Activated gamma-delta T cell (primary cell): ENCODE data around the gene TIMM44.
"Not testable (repeated sequence)": the region's sequence is repeated elsewhere in the genome, so short reads cannot be mapped to it uniquely, and the experiment has no call there.

ENCODE experiments used
- DNase-seq: peaks from one replicate; lab custom pipeline; 2025; lab: John Stamatoyannopoulos, UW

The TIMM44 gene

DNA sequence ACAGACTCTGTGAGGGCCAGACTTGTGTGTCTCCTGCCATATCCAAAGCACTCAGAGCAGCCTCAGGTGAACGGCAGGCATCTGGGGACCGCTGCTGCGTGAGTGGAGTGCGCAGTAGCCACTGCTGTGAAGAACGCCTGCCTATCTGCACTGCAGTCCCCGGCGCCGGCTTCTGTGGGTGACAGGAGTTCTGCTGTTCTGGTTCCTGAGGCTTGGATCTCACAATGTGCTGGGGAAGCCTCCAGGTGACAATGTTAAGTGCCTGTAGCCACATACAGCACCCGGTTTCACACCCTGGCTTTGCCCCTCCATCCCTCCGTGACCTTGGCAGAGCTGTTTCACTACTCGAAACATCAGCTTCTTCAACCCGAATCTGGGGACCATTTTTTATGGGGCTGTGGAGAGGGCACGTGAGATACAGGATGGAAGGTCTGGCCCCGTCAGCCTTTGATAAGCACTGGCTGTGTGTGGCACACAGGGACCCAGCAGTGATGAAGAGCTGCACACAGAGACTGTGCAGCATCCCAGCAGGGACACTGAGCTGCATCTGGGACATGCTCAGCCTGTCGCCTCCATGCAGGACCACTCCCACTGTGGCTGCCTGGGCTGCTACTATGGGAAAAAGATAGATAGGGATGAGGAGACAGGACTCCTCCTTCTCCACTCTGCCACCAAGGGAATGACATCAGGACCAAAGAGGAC, 33.7 kb upstream of the TIMM44 start:
- no peak for DNase-seq

DNA sequence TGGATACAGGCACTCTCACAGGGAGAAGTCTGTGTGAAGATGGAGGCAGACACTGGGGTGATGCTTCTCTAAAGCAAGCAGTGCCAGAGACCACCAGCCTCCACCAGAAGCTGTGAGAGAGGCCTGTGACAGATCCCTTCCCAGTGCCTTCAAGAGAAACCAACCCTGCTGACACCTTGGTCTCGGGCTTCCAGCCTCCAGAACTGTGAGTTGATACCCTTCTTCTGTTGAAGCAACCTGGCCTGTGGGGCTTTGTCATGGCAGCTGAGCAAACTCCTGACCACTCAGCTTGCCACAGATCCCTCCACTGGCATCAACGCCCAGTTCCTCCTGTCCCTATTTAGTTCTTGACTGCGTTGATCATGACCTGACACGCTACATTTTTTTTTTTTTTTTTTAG, 33.0 kb upstream of the TIMM44 start:
- DNase-seq, result no peak

- no peak for DNase-seq
These were observed 31.6 kb upstream of the TIMM44 start for GRCh38 chr19:7975037-7975436.

- DNase-seq, result no peak
These were observed 30.4 kb upstream of the TIMM44 start for GRCh38 chr19:7973883-7974282.

DNA sequence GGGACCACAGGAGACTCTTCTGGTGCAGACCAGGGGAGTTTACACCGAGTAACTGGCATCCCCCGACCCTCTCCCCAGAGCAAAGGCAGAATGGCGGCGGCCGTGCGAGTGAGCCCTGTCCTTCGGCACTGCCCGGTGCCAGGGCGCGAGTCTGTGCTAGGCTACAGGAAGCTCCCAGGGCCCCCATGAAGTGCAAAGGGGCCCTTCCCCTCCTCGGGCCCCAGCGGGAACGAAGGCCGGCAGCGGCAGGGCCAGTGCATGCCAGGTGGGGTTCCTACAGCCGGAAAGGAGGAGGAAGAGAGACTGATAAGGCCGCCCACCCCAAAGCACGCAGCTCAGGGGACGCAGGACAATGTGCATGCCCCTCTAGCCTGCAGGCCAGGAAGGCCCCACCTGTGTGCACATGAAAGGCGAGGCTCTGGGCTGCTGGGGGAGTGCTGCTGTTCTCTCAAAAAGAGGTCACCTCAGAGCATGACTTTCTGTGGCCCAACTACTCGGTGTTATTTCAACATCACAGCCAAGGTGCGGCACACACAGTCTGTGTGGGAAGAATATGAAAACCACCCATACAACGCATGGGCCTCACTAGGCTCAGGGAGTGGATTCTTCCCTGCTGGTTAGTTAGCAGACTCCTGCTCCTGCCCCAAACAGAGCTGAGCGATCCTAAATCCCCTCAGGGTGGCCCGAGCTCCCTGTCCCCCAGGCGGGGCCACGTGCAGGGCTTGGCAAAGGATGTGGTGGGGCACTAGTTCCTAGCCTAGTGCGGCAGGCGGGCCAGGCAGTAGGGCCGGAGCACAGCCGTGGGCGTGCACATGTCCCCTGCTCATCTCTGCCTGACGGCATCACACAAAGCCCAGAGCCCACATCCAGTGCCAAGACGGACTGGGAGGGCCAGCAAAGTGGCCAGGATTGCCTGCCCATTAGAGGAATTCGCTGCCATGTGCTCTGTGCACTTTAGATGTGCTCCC, 28.4 kb upstream of the TIMM44 start:
- no peak for DNase-seq

GRCh38 chr19:7970716-7971448, 27.4 kb upstream of the TIMM44 start:
- DNase-seq, result no peak

DNA sequence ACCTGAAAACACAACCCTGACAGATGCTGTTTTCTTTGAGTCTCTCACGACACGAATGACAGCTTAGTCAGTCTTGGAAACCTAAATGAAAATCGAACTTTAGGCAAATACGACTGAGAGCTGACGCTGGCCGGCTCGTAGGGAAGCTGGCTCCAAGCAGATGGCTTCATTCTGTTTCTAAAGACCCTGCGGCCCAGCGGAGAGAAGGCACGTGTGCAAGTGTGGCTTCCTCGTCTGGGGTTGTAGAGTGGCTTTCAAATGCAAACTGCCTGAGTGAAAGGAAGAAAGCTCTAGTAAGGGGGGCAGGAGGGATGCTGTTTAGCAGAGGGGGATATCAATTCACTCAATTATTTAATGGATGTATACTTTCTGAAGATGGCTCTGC, 26.1 kb upstream of the TIMM44 start:
- no peak for DNase-seq

GRCh38 chr19:7968796-7969554, 25.5 kb upstream of the TIMM44 start:
- DNase-seq, result no peak

DNA sequence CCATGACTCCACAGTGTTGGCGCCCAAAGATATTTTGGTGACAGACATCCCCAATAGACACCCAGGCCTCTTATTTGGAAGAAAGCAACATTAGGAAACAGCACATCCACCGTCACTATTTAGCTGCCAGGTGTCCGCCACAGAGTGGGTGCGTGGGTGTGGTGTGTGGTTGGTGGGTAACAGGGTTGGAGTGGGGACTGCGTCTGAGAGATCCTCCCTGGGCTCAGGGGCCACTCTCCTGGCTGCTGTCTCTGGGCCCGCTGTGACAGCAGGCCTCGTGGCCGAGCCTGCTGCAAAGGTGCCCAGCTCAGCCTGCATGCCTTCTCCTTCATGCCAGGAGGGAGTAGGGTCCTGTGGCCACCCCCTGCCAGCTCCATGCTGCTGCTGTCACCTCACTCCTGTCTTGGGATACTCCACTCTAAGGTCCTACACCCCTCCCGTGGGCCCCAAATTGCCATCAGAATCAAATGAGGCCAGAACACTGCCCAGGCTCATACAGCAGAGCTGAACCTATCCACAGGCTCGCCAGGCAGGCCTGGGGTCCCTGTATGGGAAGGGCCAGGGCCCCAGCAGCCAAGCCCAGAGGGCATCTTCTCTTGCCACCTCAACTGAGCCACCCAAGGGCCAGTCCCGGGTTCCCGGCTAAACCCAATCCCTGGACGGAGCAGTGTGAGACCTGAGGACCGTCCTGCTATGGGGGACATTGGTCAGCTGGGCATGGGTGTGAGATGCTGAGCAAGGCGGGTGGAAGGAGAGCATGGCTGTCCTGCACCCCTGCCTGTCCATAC, 24.7 kb upstream of the TIMM44 start:
- no peak for DNase-seq

DNA sequence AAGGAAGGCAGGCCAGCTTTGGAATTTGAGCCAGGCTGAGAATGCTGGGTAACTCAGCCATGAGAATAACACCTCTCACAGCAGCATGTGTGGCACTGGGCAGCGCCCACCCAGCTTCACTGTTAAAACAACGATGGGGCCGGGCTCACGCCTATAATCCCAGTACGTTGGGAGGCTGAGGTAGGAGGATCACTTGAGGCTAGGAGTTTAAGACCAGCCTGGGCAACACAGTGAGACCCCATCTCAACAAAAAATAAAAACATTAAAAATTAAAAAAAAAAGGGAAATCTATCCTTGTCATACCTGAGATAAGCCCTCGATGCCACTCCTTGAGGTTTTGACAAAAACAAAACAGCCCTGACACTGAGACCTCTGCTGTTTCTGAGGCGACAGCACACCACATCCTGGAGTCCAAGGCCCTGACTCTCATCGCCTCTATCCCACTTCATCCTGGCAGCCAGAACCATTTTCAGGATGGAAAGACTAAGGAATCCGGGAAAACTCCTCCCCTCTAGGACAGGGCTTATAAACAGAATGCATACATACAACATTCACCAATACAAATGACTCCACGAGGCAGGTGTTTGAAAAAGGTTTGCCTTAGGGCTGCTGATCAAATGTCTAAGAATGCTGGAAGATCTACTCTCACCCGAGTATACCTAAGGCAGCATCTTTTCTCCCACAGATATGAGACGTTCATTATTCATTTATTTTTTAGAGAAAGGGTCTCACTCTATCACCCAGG, 22.6 kb upstream of the TIMM44 start:
- no peak for DNase-seq

DNA sequence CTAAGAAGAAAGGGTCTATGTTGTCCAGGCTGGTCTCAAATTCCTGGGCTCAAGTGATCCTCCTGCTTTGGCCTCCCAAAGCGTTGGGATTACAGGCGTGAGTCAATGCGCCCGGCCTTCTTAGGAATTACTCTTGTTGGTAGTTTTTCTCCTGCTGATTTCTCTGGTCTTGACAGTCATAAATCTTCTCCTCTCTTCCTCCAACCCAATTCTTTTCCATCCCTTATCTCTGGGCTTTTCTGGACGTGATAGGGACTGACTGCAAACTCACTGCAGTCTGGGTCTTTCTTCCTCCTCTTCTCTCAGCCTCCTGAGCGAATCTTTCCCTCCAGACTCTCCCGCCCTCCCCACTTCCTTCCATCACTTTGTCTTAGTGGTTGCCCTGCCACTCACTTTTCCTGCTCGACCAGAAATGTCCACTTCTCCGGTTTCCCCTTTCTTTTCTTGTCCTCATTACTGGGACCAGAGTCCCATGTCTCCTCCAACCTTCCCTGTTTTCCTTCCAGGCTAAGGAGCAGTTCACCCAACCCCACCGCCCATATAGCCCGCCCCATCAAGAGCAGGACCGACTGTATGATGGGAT, 21.9 kb upstream of the TIMM44 start:
- DNase-seq, result no peak

DNA sequence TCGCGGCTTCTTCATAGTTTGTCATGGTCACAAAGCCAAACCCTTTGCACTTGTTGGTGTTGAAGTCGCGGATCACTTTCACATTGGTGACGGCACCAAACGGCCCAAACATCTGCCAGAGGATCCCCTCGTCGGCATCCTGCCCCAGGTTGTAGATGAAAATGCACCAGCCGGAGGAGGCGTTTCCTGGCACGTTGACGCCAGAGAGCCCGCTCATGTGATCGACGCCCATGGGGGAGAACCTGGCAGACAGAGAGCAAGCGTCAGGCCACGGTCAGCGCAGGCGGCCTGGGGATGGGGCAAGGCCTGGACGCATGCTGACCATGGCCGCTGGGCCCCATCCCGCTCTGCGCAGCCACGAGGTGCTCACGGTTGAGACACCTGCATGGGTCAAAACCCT, 20.1 kb upstream of the TIMM44 start:
- DNase-seq, result no peak

- no peak for DNase-seq
These were observed 19.3 kb upstream of the TIMM44 start for GRCh38 chr19:7962644-7963268.

- DNase-seq, result no peak
These were observed 18.6 kb upstream of the TIMM44 start for GRCh38 chr19:7961920-7962626.

GRCh38 chr19:7961082-7961481, 17.6 kb upstream of the TIMM44 start:
- DNase-seq, result not testable (repeated sequence)

- no peak for DNase-seq
These were observed 15.7 kb upstream of the TIMM44 start for GRCh38 chr19:7959211-7959610.

DNA sequence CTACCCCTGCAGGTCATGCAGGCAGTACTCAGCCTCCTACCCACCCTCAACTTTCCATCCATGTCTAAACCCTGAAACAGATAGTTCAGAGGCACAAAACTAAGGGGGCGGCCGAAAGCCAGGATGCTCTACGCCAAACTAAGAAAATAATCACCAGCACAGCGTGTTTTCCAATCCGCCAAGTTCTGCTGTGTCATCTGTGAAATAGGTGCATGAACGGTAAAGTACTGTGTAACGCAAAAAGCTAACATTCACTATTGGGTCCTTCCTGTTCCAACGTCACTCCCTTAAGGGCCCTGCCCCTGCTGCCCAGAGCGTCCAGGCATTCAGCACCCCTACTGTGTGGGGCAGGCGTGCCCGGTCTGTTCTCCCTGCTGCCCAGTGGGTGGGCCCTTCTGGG, 12.2 kb upstream of the TIMM44 start:
- no peak for DNase-seq

DNA sequence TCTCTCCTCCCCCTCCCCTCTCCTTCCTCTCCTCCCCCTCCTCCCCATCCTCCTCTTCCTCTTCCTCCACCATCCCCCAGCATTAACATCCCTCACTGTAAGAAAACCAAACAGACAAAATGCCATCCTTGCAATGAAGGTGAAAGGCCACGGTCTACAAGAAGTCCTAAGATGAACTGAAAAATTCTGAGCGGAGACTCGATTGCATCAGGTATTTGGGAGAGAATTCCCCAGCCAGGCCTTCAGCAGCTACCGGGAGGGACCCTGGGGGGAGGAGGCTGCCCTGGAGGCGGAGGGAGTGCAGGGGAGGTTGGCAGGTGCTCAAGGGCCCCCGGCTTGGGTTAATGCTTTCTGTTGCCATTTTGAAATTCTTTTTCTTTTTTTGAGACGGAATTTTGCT, 10.1 kb upstream of the TIMM44 start:
- no peak for DNase-seq

DNA sequence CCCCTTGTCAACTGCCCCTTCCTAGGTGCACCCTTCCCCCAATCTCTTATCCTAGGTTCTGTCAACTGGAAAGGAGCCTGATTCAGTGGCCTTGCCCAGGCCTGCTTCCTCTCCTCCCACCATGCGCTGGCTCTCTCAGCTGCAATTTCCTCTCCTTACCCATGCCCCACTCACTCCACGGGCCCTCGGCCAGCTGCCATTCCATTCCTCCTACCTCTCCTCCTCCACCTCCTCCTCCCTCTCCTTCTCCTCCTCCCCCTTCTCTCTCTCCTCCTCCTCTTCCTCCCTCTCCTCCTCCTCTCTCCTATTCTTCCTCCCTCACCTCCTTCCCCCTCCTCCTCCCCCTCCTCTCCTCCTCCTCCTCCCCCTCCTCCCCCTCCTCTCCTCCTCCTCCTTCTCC, 9.6 kb upstream of the TIMM44 start:
- DNase-seq, result no peak
